GM19397 (cell line): ENCODE results near the gene MRPS24.
A peak's percentile ranks its signal among the peaks of the same experiment; 100 is the strongest.

Source experiments
- ATAC-seq: cut with Tn5 transposase; IDR thresholded peaks from one replicate; pipeline ENCODE4 v1.9.1; 2021; ENCODE audit warnings: mild to moderate bottlenecking, moderate library complexity; ENCODE audit not compliant: unreplicated experiment

MRPS24 gene

GRCh38 chr7:43877968-43878864, 8.9 kb upstream of the MRPS24 start:
- ATAC-seq, result no peak

DNA sequence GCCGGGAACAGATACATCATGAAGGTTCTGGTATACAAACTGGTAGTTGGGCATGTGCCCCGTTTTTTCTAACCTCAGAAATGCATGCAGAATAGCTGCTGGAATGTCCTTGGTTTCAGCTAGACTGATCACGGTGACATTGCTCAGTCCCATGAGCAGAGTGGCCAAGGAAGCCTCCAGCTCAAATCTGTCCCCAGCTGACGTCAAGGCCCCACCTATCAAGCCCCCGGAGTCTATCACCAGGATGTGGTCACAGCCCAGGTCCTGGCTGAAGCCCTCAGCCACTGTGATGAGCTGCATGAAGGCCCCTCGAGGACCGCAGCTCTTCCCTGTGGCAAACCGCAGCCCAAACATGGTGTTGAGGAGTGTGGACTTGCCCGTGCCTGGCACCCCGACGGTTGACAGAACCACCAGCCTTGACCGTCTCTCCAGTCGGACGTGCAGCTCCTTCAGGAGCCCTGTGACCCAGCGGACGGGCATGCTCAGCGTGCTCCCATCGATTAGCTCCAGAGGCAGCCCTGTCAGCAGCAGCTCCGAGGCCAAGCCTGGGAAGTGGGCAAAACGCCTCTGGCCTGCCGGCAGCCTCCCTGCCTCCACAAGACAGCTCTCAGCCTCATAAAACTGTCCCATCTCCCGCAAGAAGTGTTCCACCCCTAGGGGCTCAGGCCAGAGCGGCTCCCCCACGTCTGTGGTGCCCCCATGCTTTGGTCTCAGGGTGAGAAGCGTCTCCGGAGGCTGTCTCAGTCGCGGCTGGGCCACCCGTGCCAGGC, 7.8 kb upstream of the MRPS24 start:
- ATAC-seq, result no peak

GRCh38 chr7:43876241-43876640, 6.9 kb upstream of the MRPS24 start:
- no peak for ATAC-seq

- ATAC-seq, result no peak
Observed at GRCh38 chr7:43873300-43873699, 4.0 kb upstream of the MRPS24 start.

DNA sequence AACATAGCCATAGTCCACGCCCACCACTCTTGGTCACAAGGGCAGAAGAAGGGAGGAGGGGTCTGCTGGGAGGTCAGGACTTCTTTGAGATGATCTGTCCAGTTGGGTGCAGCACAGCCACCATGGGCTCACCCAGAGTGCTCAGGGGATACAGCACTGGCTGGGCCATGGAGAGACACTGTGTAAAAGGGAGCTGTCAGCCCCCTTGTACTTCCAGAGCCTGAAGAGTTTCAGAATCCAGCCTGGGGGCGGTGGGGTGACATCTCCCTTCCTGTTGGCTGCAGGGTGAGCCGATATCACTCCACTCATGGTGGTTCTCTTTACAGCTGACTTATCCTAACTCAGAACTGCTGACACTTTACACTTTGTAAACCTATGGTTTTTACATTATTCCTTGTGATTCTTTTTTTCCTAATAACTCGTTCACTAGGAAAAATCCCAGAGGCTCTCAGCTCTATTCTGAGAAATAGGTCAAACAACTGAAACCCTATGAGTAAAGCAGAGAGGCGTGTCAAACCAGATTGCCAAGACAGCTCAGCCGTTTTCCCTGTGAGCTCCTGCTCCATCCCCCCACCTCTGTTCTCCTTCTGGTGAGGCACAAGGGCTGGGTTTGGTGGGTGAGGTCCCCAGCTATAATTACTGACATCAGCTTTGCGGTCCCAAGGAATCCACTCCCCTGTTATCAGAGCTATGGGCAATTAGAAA, 3.2 kb upstream of the MRPS24 start:
- no peak for ATAC-seq

- no peak for ATAC-seq
Observed at GRCh38 chr7:43871064-43871463, 1.7 kb upstream of the MRPS24 start.

- ATAC-seq, result no peak
Observed at GRCh38 chr7:43870316-43870715, 999 bp upstream of the MRPS24 start.

DNA sequence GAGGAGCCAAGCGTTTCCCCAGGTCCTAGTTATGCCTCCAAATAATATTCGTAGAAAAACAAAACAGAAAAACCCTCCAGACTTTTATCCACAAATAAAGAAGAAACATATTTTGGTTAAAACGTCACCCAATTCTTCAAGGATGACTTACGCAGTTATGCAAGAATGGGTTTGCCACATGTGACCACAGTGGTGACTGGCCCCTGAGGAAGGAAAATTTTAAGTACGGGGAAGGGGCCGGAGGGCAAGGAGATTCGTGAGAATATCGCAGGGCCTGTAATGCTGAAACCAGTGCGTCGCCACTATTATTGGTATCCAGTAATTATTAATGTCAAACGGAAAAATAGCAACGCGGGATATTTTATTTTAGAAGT, 537 bp upstream of the MRPS24 start:
- ATAC-seq, result no peak

DNA sequence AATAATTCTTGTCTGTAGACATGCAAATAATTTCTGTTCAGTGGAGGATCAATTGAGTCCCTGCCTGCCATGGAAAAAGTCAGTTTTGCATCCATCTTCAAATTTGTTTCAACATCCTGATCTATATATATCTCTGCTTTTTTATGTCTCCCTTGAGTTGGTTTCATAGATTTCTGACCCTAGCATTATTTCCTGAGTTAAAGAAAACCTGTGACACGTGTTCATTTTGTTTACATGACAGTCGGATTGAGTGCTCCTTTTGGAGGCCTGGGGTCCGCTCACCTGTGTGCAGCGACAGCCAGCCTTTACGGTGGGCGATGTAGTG, 674 bp downstream of the MRPS24 start:
- no peak for ATAC-seq

DNA sequence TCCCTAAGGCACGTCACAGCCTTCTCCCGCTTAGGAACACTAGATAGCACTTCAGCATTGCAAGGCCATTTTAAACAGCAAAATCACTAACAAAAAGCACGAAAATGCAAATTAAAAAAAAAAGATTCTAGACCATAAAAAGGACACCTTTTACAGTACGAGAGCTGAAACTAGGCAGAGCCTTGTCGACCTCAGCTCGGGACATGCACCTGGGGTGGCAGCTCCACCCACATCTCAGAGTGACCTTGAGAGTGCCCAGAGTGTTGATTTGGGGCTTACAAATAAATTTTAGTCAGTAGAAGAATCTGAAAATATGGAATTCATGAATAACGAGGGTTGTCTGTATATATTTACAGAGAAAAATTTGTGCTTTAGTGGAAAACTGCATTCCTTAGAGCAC, 1.1 kb downstream of the MRPS24 start:
- no peak for ATAC-seq

- ATAC-seq, result no peak
Observed at GRCh38 chr7:43865277-43865676, 4.0 kb downstream of the MRPS24 start.

- ATAC-seq, result no peak
Observed at GRCh38 chr7:43864126-43864525, 5.2 kb downstream of the MRPS24 start.

DNA sequence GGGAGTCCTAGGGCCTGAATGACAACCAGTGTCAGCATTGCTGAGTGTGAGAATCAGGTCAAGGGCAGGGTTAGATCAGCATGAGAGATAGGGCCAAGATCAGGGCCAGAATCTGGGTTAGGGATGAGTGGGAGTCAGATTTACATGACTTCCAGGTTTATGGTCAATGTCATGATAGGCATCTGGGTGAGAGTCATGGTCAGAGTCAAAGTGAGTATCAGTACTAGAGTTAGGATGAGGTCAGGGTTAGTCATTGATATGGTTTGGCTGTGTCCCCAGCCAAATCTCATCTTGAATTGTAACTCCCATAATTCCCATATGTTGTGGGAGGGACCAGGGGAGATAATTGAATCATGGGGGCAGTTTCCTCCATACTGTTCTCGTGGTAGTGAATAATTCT, 12.3 kb downstream of the MRPS24 start:
- ATAC-seq, result no peak

DNA sequence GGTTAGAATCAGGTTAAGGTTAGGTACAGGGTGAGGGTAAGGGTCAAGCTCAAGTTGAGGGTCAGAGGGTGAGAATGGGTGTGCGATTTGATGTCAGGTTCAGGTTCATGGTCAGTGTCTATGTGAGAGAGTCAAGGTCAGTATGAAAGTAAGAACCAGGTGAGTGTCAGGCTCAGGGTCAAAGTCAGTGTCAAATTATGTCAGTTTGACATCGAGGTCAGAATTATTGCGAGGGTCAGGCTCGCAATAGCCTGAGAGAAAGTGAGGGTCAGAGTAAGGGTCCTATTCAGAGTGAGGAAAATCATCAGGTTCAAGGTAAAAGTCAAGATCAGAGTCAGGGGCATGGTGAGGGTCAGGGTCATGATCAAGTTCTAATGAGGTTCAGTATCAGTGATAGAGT, 13.0 kb downstream of the MRPS24 start:
- ATAC-seq, result no peak

- ATAC-seq, result no peak
Observed at GRCh38 chr7:43855176-43855575, 14.1 kb downstream of the MRPS24 start.

GRCh38 chr7:43851805-43852204, 17.5 kb downstream of the MRPS24 start:
- ATAC-seq, result no peak

GRCh38 chr7:43850348-43851116, 18.8 kb downstream of the MRPS24 start:
- peak; percentile 61 for ATAC-seq

- ATAC-seq, result no peak
Observed at GRCh38 chr7:43849047-43849446, 20.3 kb downstream of the MRPS24 start.

- no peak for ATAC-seq
Observed at GRCh38 chr7:43847496-43847895, 21.8 kb downstream of the MRPS24 start.

GRCh38 chr7:43844662-43845061, 24.7 kb downstream of the MRPS24 start:
- ATAC-seq, result no peak

- no peak for ATAC-seq
Observed at GRCh38 chr7:43844257-43844656, 25.1 kb downstream of the MRPS24 start.
